Smooth muscle cell (in vitro differentiated cells): ENCODE measurements around the gene SLC6A8. TPM values are rescaled to one million over a fixed set of nuclear protein-coding genes. Genes with fewer than 3 reads are reported as not detected.
A peak's percentile ranks its signal among the peaks of the same experiment; 100 is the strongest.

Experiments used
- DNase-seq: peaks from one replicate; lab custom pipeline; 2025; ENCODE audit not compliant: unreplicated experiment; lab: John Stamatoyannopoulos, UW
- H2AFZ ChIP-seq: fragments of 200-600 bp; sonication (generic); 2 replicates; pipeline ENCODE4 v1.6.0; 2016; ENCODE audit warnings: antibody characterized with exemption, low read depth, mild to moderate bottlenecking
- H3F3A ChIP-seq: fragments of 200-600 bp; sonication (generic); 2 replicates; pipeline ENCODE4 v1.6.0; 2017; ENCODE audit warnings: antibody characterized with exemption, low read depth
- H3K27ac ChIP-seq: fragments of 200-600 bp; sonication (generic); 2 replicates; pipeline ENCODE4 v1.5.1; 2016; ENCODE audit warnings: low read depth, mild to moderate bottlenecking
- H3K27me3 ChIP-seq: fragments of 200-600 bp; sonication (generic); 2 replicates; pipeline ENCODE4 v1.6.1; 2016; ENCODE audit warnings: low read depth, mild to moderate bottlenecking
- H3K36me3 ChIP-seq: fragments of 200-600 bp; sonication (generic); 2 replicates; pipeline ENCODE4 v1.5.1; 2016; ENCODE audit warnings: low read depth
- H3K4me1 ChIP-seq: fragments of 200-600 bp; sonication (generic); 2 replicates; pipeline ENCODE4 v1.5.1; 2016; ENCODE audit warnings: low read depth
- H3K4me2 ChIP-seq: fragments of 200-600 bp; sonication (generic); 2 replicates; pipeline ENCODE4 v1.6.0; 2016; ENCODE audit warnings: mild to moderate bottlenecking
- H3K4me3 ChIP-seq: fragments of 200-600 bp; sonication (generic); 2 replicates; pipeline ENCODE4 v1.5.1; 2016; ENCODE audit warnings: mild to moderate bottlenecking
- H3K79me2 ChIP-seq: fragments of 200-600 bp; sonication (generic); 2 replicates; pipeline ENCODE4 v1.6.0; 2016; ENCODE audit warnings: low read depth, mild to moderate bottlenecking
- H3K9ac ChIP-seq: fragments of 200-600 bp; sonication (generic); 2 replicates; pipeline ENCODE4 v1.6.0; 2016; ENCODE audit warnings: low read depth
- H3K9me3 ChIP-seq: fragments of 200-600 bp; sonication (generic); replicated peaks from 2 replicates; pipeline ENCODE4 v1.5.1; 2016; ENCODE audit warnings: low read depth
- H4K20me1 ChIP-seq: fragments of 200-600 bp; sonication (generic); 2 replicates; pipeline ENCODE4 v1.6.0; 2016; ENCODE audit warnings: low read depth
- CTCF ChIP-seq: fragments of 200-600 bp; sonication (generic); IDR thresholded peaks from 2 replicates; pipeline ENCODE4 v1.5.1; 2017; ENCODE audit warnings: borderline replicate concordance, mild to moderate bottlenecking, antibody characterized with exemption; ENCODE audit not compliant: insufficient read depth, poor library complexity, severe bottlenecking
- WGBS: methylation state at CpG from one replicate; pipeline ENCODE4 v1.1.7; 2016; ENCODE audit warnings: low lambda C conversion rate; 5-methylcytosine and 5-hydroxymethylcytosine counted together
- polyA plus RNA-seq: library from polyadenylated mRNA; unstranded; fragments of >200 nt; fragmentation: Nextera tagmentation; extraction: Ambion mirVana; gene quantifications from 2 replicates; pipeline ENCODE4 v1.2.1, GENCODE V29; 2016
- total RNA-seq: library from RNA; depleted of rRNA; stranded (reverse); fragments of >200 nt; gene quantifications from 2 replicates; pipeline ENCODE4 v1.2.3, GENCODE V29; 2014

The SLC6A8 gene
- total and polyA plus RNA-seq, 2 experiments from 2014 or later: 45.2 to 98.1 TPM

GRCh38 chrX:153643431-153644351 is 44.0 kb upstream of the SLC6A8 start:
- Histone ChIP-seq H3K4me2 (peak overlapping the region; percentile 83), H3K9ac (no peak overlapping the region), H3K36me3 (no peaks in the 10 kb centered on the region), H3K4me1 (peaks cover 3% of the 10 kb centered on the region), H3K27ac (no peak overlapping the region), H4K20me1 (no peaks in the 10 kb centered on the region), H3K9me3 (no peaks in the 10 kb centered on the region), H3K79me2 (no peaks in the 10 kb centered on the region), H3K4me3 (peak overlapping the region; percentile 30), H3K27me3 (peaks cover 13% of the 10 kb centered on the region), H3F3A (no peaks in the 10 kb centered on the region), H2AFZ (no peak overlapping the region)
- 32% methylated on average over 38 of the region's 84 CpGs for WGBS
- peak; percentile 10 for TF ChIP-seq CTCF
- no peak for DNase-seq

- no peak for TF ChIP-seq CTCF
- H3F3A ChIP-seq: no peaks in the 10 kb centered on the region
- H2AFZ ChIP-seq: no peak overlapping the region
- H3K27me3 ChIP-seq: peaks cover 13% of the 10 kb centered on the region
- H4K20me1 ChIP-seq: no peaks in the 10 kb centered on the region
- H3K4me3 ChIP-seq: no peak overlapping the region
- H3K4me1 ChIP-seq: peaks cover 3% of the 10 kb centered on the region
- WGBS: 44% methylated on average over 20 of the region's 46 CpGs
- no peak for DNase-seq
- H3K4me2 ChIP-seq: peak overlapping the region; percentile 51
- H3K27ac ChIP-seq: no peak overlapping the region
- no peaks in the 10 kb centered on the region for H3K79me2 ChIP-seq
- H3K36me3 ChIP-seq: no peaks in the 10 kb centered on the region
- no peak overlapping the region for H3K9ac ChIP-seq
- no peaks in the 10 kb centered on the region for H3K9me3 ChIP-seq
Observed at GRCh38 chrX:153644356-153645125, 43.2 kb upstream of the SLC6A8 start.

GRCh38 chrX:153645151-153645550 is 42.6 kb upstream of the SLC6A8 start:
- no peak for TF ChIP-seq CTCF
- Histone ChIP-seq H3K27ac (no peak overlapping the region), H3K27me3 (peaks cover 13% of the 10 kb centered on the region), H3F3A (no peaks in the 10 kb centered on the region), H4K20me1 (no peaks in the 10 kb centered on the region), H3K79me2 (no peaks in the 10 kb centered on the region), H2AFZ (no peak overlapping the region), H3K4me1 (peaks cover 3% of the 10 kb centered on the region), H3K36me3 (no peaks in the 10 kb centered on the region), H3K4me3 (no peak overlapping the region), H3K9me3 (no peaks in the 10 kb centered on the region), H3K9ac (no peak overlapping the region), H3K4me2 (no peak overlapping the region)
- WGBS: 68% methylated on average over 6 of the region's 6 CpGs
- no peak for DNase-seq
